NB4 (cell line): Measurements from ENCODE around the gene TRIM29.

Experiments used
- POLR2A ChIP-seq: IDR thresholded peaks from 2 replicates; pipeline ENCODE4 v1.6.1; 2011; ENCODE audit warnings: mild to moderate bottlenecking; ENCODE audit not compliant: insufficient read length; ENCODE audit errors: extremely low read depth
- TF ChIP-seq, protein P1 (sequence below): IDR thresholded peaks from one replicate; pipeline ENCODE4 v1.5.1; 2012; ENCODE audit warnings: low read depth, low read length
- TF ChIP-seq, protein P2 (sequence below): IDR thresholded peaks from 2 replicates; pipeline ENCODE4 v1.6.1; 2011; ENCODE audit warnings: low read depth, low read length

DNA sequence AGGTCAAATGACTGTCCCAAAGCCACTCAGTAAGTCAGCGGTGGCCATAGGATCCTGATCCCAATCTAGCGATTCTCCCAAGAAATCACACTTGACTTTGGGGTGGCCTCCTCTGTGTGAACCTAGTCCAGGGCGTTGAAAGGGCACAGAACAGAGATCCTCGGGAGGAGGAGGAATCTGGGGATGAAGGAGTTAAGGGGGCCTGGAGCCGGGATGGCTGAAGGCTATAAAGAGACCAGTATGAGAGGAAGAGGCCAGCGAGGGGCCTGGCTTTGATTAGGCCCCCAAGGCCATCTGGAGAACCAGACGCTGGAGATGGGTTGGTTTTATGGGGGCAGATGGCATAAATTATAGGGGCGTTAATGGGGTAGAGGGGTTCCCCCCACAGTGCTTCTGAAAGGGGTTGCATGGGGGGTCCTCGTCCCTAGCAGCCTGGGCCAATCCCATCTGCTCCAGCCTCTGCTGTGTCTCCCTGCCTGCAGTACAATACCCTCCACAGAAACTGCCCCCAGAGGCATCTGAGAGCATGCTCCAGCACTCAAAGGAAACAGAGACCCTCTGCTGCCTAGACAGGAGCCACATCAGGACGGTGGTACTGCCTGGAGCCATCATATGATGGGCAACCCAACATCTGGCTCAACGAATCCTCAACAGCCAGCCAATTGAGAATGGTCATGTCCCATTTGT, 35.2 kb upstream of the TRIM29 start:
- TF ChIP-seq, protein P1, sequence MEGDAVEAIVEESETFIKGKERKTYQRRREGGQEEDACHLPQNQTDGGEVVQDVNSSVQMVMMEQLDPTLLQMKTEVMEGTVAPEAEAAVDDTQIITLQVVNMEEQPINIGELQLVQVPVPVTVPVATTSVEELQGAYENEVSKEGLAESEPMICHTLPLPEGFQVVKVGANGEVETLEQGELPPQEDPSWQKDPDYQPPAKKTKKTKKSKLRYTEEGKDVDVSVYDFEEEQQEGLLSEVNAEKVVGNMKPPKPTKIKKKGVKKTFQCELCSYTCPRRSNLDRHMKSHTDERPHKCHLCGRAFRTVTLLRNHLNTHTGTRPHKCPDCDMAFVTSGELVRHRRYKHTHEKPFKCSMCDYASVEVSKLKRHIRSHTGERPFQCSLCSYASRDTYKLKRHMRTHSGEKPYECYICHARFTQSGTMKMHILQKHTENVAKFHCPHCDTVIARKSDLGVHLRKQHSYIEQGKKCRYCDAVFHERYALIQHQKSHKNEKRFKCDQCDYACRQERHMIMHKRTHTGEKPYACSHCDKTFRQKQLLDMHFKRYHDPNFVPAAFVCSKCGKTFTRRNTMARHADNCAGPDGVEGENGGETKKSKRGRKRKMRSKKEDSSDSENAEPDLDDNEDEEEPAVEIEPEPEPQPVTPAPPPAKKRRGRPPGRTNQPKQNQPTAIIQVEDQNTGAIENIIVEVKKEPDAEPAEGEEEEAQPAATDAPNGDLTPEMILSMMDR = no peak
- no peak for TF ChIP-seq POLR2A
- TF ChIP-seq, protein P2, sequence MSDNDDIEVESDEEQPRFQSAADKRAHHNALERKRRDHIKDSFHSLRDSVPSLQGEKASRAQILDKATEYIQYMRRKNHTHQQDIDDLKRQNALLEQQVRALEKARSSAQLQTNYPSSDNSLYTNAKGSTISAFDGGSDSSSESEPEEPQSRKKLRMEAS = no peak
